ENCODE measurements around the gene ARHGAP33. TPM values are rescaled to one million over a fixed set of nuclear protein-coding genes. Genes with fewer than 3 reads are reported as not detected.

The ARHGAP33 gene
- total RNA-seq, 6 experiments from 2014 or later, result 5.4 to 11.0 (median 8.8) TPM

DNA sequence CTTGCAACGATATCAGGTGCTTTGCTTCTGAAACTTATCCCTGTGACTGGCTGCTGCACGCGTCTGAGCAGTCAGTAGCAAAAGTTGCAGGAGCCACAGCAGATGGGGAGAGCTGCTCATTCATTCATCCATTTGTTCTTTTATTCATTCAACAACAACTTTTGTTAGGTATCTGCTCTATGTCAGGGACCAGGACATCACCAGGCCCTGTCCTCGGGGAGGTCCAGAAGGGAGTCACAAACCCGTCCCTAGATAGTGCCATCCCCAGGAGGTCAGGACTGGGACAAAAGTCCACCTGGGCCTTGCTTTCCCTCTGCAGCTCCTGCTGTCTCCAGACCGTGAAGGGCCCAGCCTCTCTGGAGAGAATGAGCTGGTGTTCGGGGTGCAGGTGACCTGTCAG, 2.6 kb downstream of the ARHGAP33 start:
- Mint-ChIP-seq H3K9me3 (no peaks in the 10 kb centered on the region), H3K4me3 (no peak overlapping the region), H3K27ac (no peak overlapping the region), H3K36me3 (ENCODE audit: low read depth) (peaks cover 6% of the 10 kb centered on the region), H3K27me3 (ENCODE audit: insufficient read depth) (no peaks in the 10 kb centered on the region), H3K4me1 (ENCODE audit: low read depth) (peaks cover 22% of the 10 kb centered on the region)
- TF ChIP-seq, protein P1, sequence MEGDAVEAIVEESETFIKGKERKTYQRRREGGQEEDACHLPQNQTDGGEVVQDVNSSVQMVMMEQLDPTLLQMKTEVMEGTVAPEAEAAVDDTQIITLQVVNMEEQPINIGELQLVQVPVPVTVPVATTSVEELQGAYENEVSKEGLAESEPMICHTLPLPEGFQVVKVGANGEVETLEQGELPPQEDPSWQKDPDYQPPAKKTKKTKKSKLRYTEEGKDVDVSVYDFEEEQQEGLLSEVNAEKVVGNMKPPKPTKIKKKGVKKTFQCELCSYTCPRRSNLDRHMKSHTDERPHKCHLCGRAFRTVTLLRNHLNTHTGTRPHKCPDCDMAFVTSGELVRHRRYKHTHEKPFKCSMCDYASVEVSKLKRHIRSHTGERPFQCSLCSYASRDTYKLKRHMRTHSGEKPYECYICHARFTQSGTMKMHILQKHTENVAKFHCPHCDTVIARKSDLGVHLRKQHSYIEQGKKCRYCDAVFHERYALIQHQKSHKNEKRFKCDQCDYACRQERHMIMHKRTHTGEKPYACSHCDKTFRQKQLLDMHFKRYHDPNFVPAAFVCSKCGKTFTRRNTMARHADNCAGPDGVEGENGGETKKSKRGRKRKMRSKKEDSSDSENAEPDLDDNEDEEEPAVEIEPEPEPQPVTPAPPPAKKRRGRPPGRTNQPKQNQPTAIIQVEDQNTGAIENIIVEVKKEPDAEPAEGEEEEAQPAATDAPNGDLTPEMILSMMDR (IDR thresholded peaks at IDR 0.05), result no peak
- DNase-seq, result no peak

DNA sequence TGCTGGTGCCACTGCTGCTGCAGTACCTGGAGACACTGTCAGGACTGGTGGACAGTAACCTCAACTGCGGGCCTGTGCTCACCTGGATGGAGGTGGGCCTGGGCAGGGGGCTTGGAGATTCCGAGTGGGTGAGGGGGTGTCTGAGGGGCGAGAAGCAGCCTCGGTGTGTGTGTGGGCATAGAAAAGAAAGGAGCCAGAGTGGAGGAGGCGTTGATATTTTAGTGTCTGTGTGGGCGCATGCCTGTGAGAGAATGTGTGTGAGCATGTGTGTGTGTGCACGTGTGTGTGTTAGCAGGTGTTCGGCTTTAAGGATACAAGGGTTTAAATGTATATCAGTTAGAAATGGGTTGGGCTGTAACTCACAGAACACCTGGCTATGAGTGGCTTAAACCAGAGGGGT, 3.7 kb downstream of the ARHGAP33 start:
- no peak overlapping the region for H3K27ac Mint-ChIP-seq
- H3K4me3 Mint-ChIP-seq, result no peak overlapping the region
- TF ChIP-seq, protein P1 (IDR thresholded peaks at IDR 0.05), result no peak
- no peaks in the 10 kb centered on the region for H3K9me3 Mint-ChIP-seq
- peaks cover 6% of the 10 kb centered on the region for H3K36me3 Mint-ChIP-seq (ENCODE audit: low read depth)
- DNase-seq, result no peak
- H3K4me1 Mint-ChIP-seq (ENCODE audit: low read depth), result peaks cover 22% of the 10 kb centered on the region
- no peaks in the 10 kb centered on the region; the same call in 1 of the 2 replicates for H3K27me3 Mint-ChIP-seq (ENCODE audit: insufficient read depth)

DNA sequence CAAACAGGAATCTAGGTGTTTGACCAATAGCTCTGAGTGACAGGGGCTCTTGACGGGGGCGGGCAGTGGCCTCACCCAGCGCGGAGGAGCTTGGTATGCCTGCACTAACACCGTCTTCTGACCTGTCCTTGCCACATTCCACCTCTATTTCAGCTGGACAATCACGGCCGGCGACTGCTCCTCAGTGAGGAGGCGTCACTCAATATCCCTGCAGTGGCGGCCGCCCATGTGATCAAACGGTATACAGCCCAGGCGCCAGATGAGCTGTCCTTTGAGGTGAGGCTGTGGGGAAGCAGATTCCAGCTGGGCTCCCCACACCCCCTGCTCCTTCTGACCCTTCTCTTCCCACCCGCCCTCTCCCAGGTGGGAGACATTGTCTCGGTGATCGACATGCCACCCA, 4.7 kb downstream of the ARHGAP33 start:
- DNase-seq, result no peak
- no peaks in the 10 kb centered on the region for H3K9me3 Mint-ChIP-seq
- TF ChIP-seq, protein P1 (IDR thresholded peaks at IDR 0.05), result no peak
- H3K4me3 Mint-ChIP-seq, result no peak overlapping the region
- H3K36me3 Mint-ChIP-seq (ENCODE audit: low read depth), result peaks cover 6% of the 10 kb centered on the region
- H3K4me1 Mint-ChIP-seq (ENCODE audit: low read depth), result peaks cover 11% of the 10 kb centered on the region
- no peaks in the 10 kb centered on the region; the same call in 1 of the 2 replicates for H3K27me3 Mint-ChIP-seq (ENCODE audit: insufficient read depth)
- H3K27ac Mint-ChIP-seq, result no peak overlapping the region

DNA sequence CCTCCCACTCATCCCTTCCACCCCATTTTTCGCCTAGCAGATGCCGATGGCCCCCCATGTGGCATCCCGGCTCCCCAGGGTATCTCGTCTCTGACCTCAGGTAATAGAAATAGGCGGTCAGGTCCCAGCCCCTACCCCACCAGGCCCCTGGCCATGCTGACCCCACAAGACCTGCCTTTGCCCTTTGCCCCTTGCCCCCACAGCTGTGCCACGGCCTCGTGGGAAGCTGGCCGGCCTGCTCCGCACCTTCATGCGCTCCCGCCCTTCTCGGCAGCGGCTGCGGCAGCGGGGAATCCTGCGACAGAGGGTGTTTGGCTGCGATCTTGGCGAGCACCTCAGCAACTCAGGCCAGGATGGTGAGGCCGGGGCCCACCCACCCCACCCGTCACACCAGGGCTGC, 5.4 kb downstream of the ARHGAP33 start:
- no peak overlapping the region for H3K27ac Mint-ChIP-seq
- H3K4me3 Mint-ChIP-seq, result no peak overlapping the region
- H3K36me3 Mint-ChIP-seq (ENCODE audit: low read depth), result peaks cover 6% of the 10 kb centered on the region
- H3K4me1 Mint-ChIP-seq (ENCODE audit: low read depth), result peaks cover 10% of the 10 kb centered on the region
- no peaks in the 10 kb centered on the region for H3K9me3 Mint-ChIP-seq
- DNase-seq, result no peak
- TF ChIP-seq, protein P1 (IDR thresholded peaks at IDR 0.05), result no peak
- no peaks in the 10 kb centered on the region; the same call in 1 of the 2 replicates for H3K27me3 Mint-ChIP-seq (ENCODE audit: insufficient read depth)

DNA sequence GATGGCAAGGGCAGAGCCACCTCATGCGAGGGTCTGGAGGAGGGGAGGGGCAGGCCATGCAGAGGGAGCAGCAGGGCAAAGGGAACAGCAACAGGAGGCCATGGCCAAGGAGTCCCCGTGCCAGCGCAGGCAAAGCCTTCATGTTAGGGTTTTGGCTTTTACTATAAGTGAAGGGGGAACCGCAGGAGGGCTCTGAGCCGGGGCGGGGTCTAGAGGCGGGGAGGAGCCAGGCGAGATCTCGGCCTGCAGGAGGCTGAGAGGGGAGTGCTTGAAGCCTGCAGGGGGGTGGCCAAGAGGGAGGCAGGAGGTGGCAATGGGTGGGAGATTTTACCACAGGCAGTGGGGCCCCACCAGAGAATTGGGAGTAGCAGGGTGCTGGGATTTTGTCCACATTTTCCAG, 6.3 kb downstream of the ARHGAP33 start:
- Mint-ChIP-seq H3K4me1 (ENCODE audit: low read depth) (peaks cover 6% of the 10 kb centered on the region), H3K27ac (no peak overlapping the region), H3K36me3 (ENCODE audit: low read depth) (peaks cover 6% of the 10 kb centered on the region), H3K4me3 (no peak overlapping the region), H3K27me3 (ENCODE audit: insufficient read depth) (no peaks in the 10 kb centered on the region; the same call in 1 of the 2 replicates), H3K9me3 (no peaks in the 10 kb centered on the region)
- TF ChIP-seq, protein P1 (IDR thresholded peaks at IDR 0.05), result no peak
- DNase-seq, result no peak

DNA sequence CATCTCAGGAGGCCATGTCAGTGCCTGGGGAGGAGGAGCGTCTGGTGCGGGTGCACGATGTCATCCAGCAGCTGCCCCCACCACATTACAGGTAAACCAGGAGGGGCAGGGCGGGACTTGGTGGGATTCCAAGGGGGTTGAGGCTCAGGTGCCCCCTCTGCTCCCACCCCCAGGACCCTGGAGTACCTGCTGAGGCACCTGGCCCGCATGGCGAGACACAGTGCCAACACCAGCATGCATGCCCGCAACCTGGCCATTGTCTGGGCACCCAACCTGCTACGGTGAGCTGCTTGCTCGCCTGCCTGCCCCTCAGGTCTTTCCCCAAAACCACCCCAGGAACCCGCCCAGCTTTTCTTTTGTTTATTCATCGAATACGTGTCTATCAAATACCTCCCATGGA, 7.2 kb downstream of the ARHGAP33 start:
- Mint-ChIP-seq H3K27me3 (ENCODE audit: insufficient read depth) (no peaks in the 10 kb centered on the region; the same call in 1 of the 2 replicates), H3K27ac (no peak overlapping the region), H3K9me3 (no peaks in the 10 kb centered on the region), H3K36me3 (ENCODE audit: low read depth) (peaks cover 6% of the 10 kb centered on the region), H3K4me3 (no peak overlapping the region), H3K4me1 (ENCODE audit: low read depth) (no peaks in the 10 kb centered on the region)
- TF ChIP-seq, protein P1 (IDR thresholded peaks at IDR 0.05), result no peak
- no peak for DNase-seq
